ENCODE data around the gene CCDC149. TPM values are rescaled to one million over a fixed set of nuclear protein-coding genes. Genes with fewer than 3 reads are reported as not detected.

CCDC149 gene
- total and polyA plus RNA-seq, 9 of the 15 experiments (the other 6 are each of a cell fraction or from before 2014, with no cell fraction given): 0.04 to 0.18 TPM; not detected in 7

DNA sequence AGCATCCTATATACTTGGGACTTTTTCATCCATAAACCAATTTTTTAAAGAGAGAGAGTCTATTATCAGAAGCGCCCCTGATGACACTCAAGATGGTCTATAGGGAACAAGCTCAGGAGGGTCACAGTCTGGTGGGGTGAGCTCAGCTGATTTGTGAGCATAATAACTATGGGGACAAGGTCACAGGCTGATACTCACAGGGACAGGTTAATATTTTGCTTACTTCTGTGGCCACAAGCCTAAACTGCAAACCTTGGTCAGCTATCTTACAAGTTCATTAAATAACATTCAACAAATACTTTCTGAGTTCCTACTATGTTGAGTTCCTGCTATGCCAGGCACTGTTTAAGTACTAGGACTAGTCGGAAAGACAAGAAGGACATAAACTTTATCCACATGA lies 10.2 kb upstream of the CCDC149 start (continued):
- TF ChIP-seq, protein P1, sequence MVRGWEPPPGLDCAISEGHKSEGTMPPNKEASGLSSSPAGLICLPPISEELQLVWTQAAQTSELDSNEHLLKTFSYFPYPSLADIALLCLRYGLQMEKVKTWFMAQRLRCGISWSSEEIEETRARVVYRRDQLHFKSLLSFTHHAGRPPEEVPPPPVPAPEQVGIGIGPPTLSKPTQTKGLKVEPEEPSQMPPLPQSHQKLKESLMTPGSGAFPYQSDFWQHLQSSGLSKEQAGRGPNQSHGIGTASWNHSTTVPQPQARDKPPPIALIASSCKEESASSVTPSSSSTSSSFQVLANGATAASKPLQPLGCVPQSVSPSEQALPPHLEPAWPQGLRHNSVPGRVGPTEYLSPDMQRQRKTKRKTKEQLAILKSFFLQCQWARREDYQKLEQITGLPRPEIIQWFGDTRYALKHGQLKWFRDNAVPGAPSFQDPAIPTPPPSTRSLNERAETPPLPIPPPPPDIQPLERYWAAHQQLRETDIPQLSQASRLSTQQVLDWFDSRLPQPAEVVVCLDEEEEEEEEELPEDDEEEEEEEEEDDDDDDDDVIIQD (CRISPR knock-in tag; IDR thresholded peaks at IDR 0.05): no peak

DNA sequence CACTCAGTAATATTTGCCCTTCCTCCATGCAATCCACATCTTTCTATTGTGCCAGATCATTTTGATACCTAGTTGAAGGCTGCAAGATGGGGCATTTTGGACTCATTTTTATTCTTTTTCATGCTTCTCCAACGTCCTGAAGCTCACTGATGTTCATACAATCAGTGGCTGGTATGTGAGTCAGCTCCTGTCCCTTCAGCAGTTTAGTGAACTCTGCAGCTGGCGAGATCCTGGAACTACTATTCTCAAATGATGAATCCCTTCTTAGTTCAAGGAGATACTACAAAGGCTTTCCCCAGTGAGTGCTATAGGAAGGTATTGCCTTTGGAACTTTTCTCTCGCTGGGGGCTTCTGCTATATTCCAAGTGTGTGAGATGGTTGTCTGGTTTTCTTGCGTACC lies 9.6 kb upstream of the CCDC149 start:
- FAIRE-seq (no peak), ATAC-seq (no peak), DNase-seq (ENCODE audit: extremely low read depth in 1 of 4, low spot score in 3 of 4) (no peak)
- intact Hi-C loops (cut with micrococcal nuclease): no loop called here
- POLR2A ChIA-PET: no interaction called here
- Histone ChIP-seq H3K9me3 (replicated peaks; ENCODE audit: control insufficient read depth, insufficient read depth, low read depth, low read length) (no peaks in the 10 kb centered on the region), H3K27ac (ENCODE audit: extremely low read depth, low read depth, low read length) (no peak overlapping the region), H3K9ac (ENCODE audit: insufficient read depth in 1 of 2, low read depth in 2 of 2, low read length in 2 of 2) (no peak overlapping the region), H3K4me1 (replicated peaks in 1 of 2; ENCODE audit: control insufficient read depth in 2 of 2, insufficient read depth in 2 of 2, low read length in 2 of 2) (no peaks in the 10 kb centered on the region), H3K9me1 (ENCODE audit: control insufficient read depth, insufficient read depth, low read length) (no peaks in the 10 kb centered on the region), H3K4me2 (ENCODE audit: insufficient read depth, low read length) (no peak overlapping the region), H3K4me3 (no peak overlapping the region), H3K79me2 (ENCODE audit: control insufficient read depth, insufficient read depth, low read length) (no peaks in the 10 kb centered on the region), H3K36me3 (ENCODE audit: control insufficient read depth, insufficient read depth, low read length) (no peaks in the 10 kb centered on the region), H4K20me1 (replicated peaks; ENCODE audit: control insufficient read depth, insufficient read depth, low read length) (no peaks in the 10 kb centered on the region), H3K27me3 (ENCODE audit: control insufficient read depth in 2 of 2, insufficient read depth in 2 of 2, low read length in 2 of 2) (peaks cover 0 to 6% of the 10 kb centered on the region in 2 experiments; a peak in 2 of 5 replicates), H2AFZ (ENCODE audit: low read depth, low read length) (no peak overlapping the region)
- CTCF ChIA-PET (ENCODE audit: low intra/inter-chr PET ratio): no interaction called here
- in situ Hi-C loops (cut with MboI): no loop called here
- no TSS peak for BruUV-seq (replicated peaks)
- WGBS (ENCODE audit: insufficient coverage, low coverage, missing lambda C conversion rate): 0% methylated on average over 4 of the region's 4 CpGs
- TF ChIP-seq NCOA6 (IDR thresholded peaks at IDR 0.05) (no peak), ZFPM2 (CRISPR knock-in tag; IDR thresholded peaks at IDR 0.05) (no peak), NRF1 (conservative IDR thresholded peaks at IDR 0.05 in 1 of 2, IDR thresholded peaks at IDR 0.05 in 1 of 2) (no peak), FIP1L1 (IDR thresholded peaks at IDR 0.05; ENCODE audit: low read depth, low read length, poor library complexity, severe bottlenecking) (no peak), POLR2H (tag; IDR thresholded peaks at IDR 0.05; ENCODE audit: low read depth) (no peak), ZNF239 (CRISPR knock-in tag; IDR thresholded peaks at IDR 0.05) (no peak)
- TF ChIP-seq, protein P2, sequence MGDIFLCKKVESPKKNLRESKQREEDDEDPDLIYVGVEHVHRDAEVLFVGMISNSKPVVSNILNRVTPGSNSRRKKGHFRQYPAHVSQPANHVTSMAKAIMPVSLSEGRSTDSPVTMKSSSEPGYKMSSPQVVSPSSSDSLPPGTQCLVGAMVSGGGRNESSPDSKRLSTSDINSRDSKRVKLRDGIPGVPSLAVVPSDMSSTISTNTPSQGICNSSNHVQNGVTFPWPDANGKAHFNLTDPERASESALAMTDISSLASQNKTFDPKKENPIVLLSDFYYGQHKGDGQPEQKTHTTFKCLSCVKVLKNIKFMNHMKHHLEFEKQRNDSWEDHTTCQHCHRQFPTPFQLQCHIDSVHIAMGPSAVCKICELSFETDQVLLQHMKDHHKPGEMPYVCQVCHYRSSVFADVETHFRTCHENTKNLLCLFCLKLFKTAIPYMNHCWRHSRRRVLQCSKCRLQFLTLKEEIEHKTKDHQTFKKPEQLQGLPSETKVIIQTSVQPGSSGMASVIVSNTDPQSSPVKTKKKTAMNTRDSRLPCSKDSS (IDR thresholded peaks at IDR 0.05; ENCODE audit: low read depth, partially characterized antibody): no peak
- TF ChIP-seq, protein P3, sequence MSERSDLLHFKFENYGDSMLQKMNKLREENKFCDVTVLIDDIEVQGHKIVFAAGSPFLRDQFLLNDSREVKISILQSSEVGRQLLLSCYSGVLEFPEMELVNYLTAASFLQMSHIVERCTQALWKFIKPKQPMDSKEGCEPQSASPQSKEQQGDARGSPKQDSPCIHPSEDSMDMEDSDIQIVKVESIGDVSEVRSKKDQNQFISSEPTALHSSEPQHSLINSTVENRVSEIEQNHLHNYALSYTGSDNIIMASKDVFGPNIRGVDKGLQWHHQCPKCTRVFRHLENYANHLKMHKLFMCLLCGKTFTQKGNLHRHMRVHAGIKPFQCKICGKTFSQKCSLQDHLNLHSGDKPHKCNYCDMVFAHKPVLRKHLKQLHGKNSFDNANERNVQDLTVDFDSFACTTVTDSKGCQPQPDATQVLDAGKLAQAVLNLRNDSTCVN (CRISPR knock-in tag; IDR thresholded peaks at IDR 0.05): no peak
